HCT116 (cell line): ENCODE data around the gene KRTAP4-5.

Experiments
- ATF3 ChIP-seq: IDR thresholded peaks from 2 replicates; pipeline ENCODE4 v1.6.1; 2012
- CEBPB ChIP-seq: IDR thresholded peaks from 2 replicates; pipeline ENCODE4 v1.6.1; 2012; ENCODE audit warnings: low read depth
- CTCF ChIP-seq, 3 experiments: fragments of 200-600 bp in 1 of 3; sonication (generic) in 1 of 3; IDR thresholded peaks in 2 of 3; conservative IDR thresholded peaks in 1 of 3; 2 replicates each; pipeline ENCODE4 v1.5.1; 2012 to 2017; ENCODE audit warnings: low read depth in 2 of 3, low read length in 2 of 3, antibody characterized with exemption in 1 of 3, borderline replicate concordance in 1 of 3, control low read depth in 1 of 3, mild to moderate bottlenecking in 1 of 3, mixed read lengths in 1 of 3, mixed run types in 1 of 3, moderate library complexity in 1 of 3; ENCODE audit not compliant: insufficient read depth in 1 of 3
- ELF1 ChIP-seq: IDR thresholded peaks from 2 replicates; pipeline ENCODE4 v1.6.1; 2012; ENCODE audit warnings: low read depth, borderline replicate concordance
- EZH2 ChIP-seq: fragments of 200-600 bp; sonication (generic); IDR thresholded peaks from 2 replicates; pipeline ENCODE4 v1.6.1; 2017; ENCODE audit warnings: antibody characterized with exemption, mixed run types
- JUND ChIP-seq: IDR thresholded peaks from 2 replicates; pipeline ENCODE4 v1.6.1; 2012
- MAX ChIP-seq: IDR thresholded peaks from 2 replicates; pipeline ENCODE4 v1.6.1; 2012
- POLR2A ChIP-seq: IDR thresholded peaks from 2 replicates; pipeline ENCODE4 v1.7.0; 2011; ENCODE audit warnings: borderline replicate concordance; ENCODE audit not compliant: insufficient read depth, insufficient read length; ENCODE audit errors: extremely low read depth
- POLR2AphosphoS5 ChIP-seq: IDR thresholded peaks from 2 replicates; pipeline ENCODE4 v1.6.1; 2011; ENCODE audit warnings: mild to moderate bottlenecking, low read depth, low read length, moderate library complexity
- REST ChIP-seq: IDR thresholded peaks from 2 replicates; pipeline ENCODE4 v1.6.1; 2012; ENCODE audit warnings: low read depth
- SP1 ChIP-seq: IDR thresholded peaks from 2 replicates; pipeline ENCODE4 v1.6.1; 2012; ENCODE audit warnings: low read depth
- SRF ChIP-seq: IDR thresholded peaks from 2 replicates; pipeline ENCODE4 v1.6.1; 2012; ENCODE audit warnings: low read depth
- YY1 ChIP-seq: IDR thresholded peaks from 2 replicates; pipeline ENCODE4 v1.6.1; 2011; ENCODE audit warnings: low read length, low read depth, moderate library complexity, mild to moderate bottlenecking; ENCODE audit not compliant: insufficient replicate concordance; ENCODE audit errors: extremely low read depth
- ZNF274 ChIP-seq: fragments of 200-500 bp; sonication (Bioruptor generic); IDR thresholded peaks from 2 replicates; pipeline ENCODE4 v1.6.1; 2014; ENCODE audit warnings: mild to moderate bottlenecking, low read depth, low read length, inconsistent platforms

GRCh38 chr17:41125064-41125463 lies 24.6 kb downstream of the KRTAP4-5 start:
- TF ChIP-seq CTCF (IDR thresholded peaks at IDR 0.05 in 2 of 3, conservative IDR thresholded peaks at IDR 0.05 in 1 of 3; ENCODE audit: borderline replicate concordance in 1 of 3, insufficient read depth in 1 of 3, low read depth in 2 of 3, low read length in 2 of 3) (no peak), CEBPB (no peak), MAX (no peak), SP1 (no peak), REST (no peak), POLR2A (no peak), ELF1 (no peak), JUND (no peak), YY1 (no peak), POLR2AphosphoS5 (no peak), EZH2 (no peak), ATF3 (no peak), ZNF274 (no peak), SRF (no peak)
